SK-N-SH (cell line): ENCODE results near the gene MACROD1.

Experiments used
- CHD2 ChIP-seq: fragments of 150-350 bp; IDR thresholded peaks from 2 replicates; pipeline ENCODE4 v1.6.1; 2018; ENCODE audit warnings: low read length; ENCODE audit not compliant: partially characterized antibody
- CTCF ChIP-seq: fragments of 200-600 bp; sonication (generic); IDR thresholded peaks from 2 replicates; pipeline ENCODE4 v1.6.1; 2017; ENCODE audit warnings: antibody characterized with exemption, mild to moderate bottlenecking, moderate library complexity
- EP300 ChIP-seq, 2 experiments: IDR thresholded peaks; 2 replicates each; pipeline versions ENCODE4 v1.4.0 to v1.6.1; 2012; ENCODE audit warnings: borderline replicate concordance in 1 of 2, low read depth in 1 of 2, low read length in 1 of 2
- EZH2phosphoT487 ChIP-seq: fragments of 200-600 bp; sonication (generic); IDR thresholded peaks from 2 replicates; pipeline ENCODE4 v1.6.1; 2017; ENCODE audit warnings: low read depth, mixed run types, mild to moderate bottlenecking, antibody characterized with exemption, moderate library complexity, borderline replicate concordance
- FOXJ3 ChIP-seq: sonication (generic); formaldehyde crosslinking; IDR thresholded peaks from 2 replicates; pipeline ENCODE4 v1.5.1; 2020; ENCODE audit warnings: mild to moderate bottlenecking, missing genetic modification reagents
- GABPA ChIP-seq: IDR thresholded peaks from 2 replicates; pipeline ENCODE4 v1.4.0; 2012; ENCODE audit warnings: low read depth, mild to moderate bottlenecking
- GATA2 ChIP-seq: sonication (generic); formaldehyde crosslinking; IDR thresholded peaks from 2 replicates; pipeline ENCODE4 v1.5.0; 2020; ENCODE audit warnings: mild to moderate bottlenecking, missing genetic modification reagents
- PBX3 ChIP-seq: IDR thresholded peaks from 2 replicates; pipeline ENCODE4; 2012
- RCOR1 ChIP-seq: fragments of 150-350 bp; IDR thresholded peaks from 2 replicates; pipeline ENCODE4 v1.6.1; 2017; ENCODE audit warnings: antibody characterized with exemption, low read length
- REST ChIP-seq: IDR thresholded peaks from 2 replicates; pipeline ENCODE4 v1.6.1; 2012; ENCODE audit warnings: mild to moderate bottlenecking, low read depth, low read length, moderate library complexity
- SIN3A ChIP-seq: IDR thresholded peaks from 2 replicates; pipeline ENCODE4 v1.6.1; 2012; ENCODE audit warnings: low read depth, mild to moderate bottlenecking, low read length, moderate library complexity, borderline replicate concordance
- USF1 ChIP-seq: IDR thresholded peaks from 2 replicates; pipeline ENCODE4 v1.4.0; 2012; ENCODE audit warnings: low read depth, borderline replicate concordance
- YY1 ChIP-seq: IDR thresholded peaks from 2 replicates; pipeline ENCODE4 v1.4.0; 2012; ENCODE audit warnings: low read depth, mild to moderate bottlenecking
- ZBTB33 ChIP-seq: IDR thresholded peaks from 2 replicates; pipeline ENCODE4 v1.4.0; 2012; ENCODE audit warnings: low read depth, borderline replicate concordance

- TF ChIP-seq CTCF: no peak
- TF ChIP-seq EP300 (IDR thresholded peaks at IDR 0.05; ENCODE audit: borderline replicate concordance in 1 of 2, low read depth in 1 of 2, low read length in 1 of 2): no peak
- no peak for TF ChIP-seq ZBTB33
- no peak for TF ChIP-seq PBX3
- no peak for TF ChIP-seq CHD2
- no peak for TF ChIP-seq GABPA
- TF ChIP-seq RCOR1: no peak
- no peak for TF ChIP-seq GATA2 (CRISPR knock-in tag)
- no peak for TF ChIP-seq FOXJ3
- TF ChIP-seq YY1: no peak
- no peak for TF ChIP-seq USF1
- TF ChIP-seq REST: no peak
- no peak for TF ChIP-seq EZH2phosphoT487
- no peak for TF ChIP-seq SIN3A
Observed at GRCh38 chr11:64019106-64020037, 146.5 kb downstream of the MACROD1 start.
